ENCODE measurements around the gene APOBEC4. TPM values are rescaled to one million over a fixed set of nuclear protein-coding genes. Genes with fewer than 3 reads are reported as not detected.
A peak's percentile ranks its signal among the peaks of the same experiment; 100 is the strongest.

APOBEC4 gene
- total RNA-seq: not detected
- long read RNA-seq: 0 reads

- TF ChIP-seq CTCF (IDR thresholded peaks at IDR 0.05): no peak
- H3K4me1 ChIP-seq: peaks cover 28% of the 10 kb centered on the region
- peak; percentile 79 for ATAC-seq
- DNase-seq: no peak
- H3K4me3 ChIP-seq: no peak within 1 kb of the TSS
- intact Hi-C loops (cut with DNase I): loop anchor here (10.0 kb wide), 1 partner anchor 262 kb away; no protein-coding TSS in a partner anchor
- no peaks in the 10 kb centered on the region for H3K27me3 ChIP-seq
- H3K9me3 ChIP-seq: no peaks in the 10 kb centered on the region
- H3K36me3 ChIP-seq: no peaks in the 10 kb centered on the region
- peak within 1 kb of the TSS; percentile 77 for H3K27ac ChIP-seq
Observed at GRCh38 chr1:183652547-183653461, at the start of gene APOBEC4. APOBEC4 (minus strand) TSS chr1:183653316; CDS start chr1:183648781, 4,535 bp downstream.

DNA sequence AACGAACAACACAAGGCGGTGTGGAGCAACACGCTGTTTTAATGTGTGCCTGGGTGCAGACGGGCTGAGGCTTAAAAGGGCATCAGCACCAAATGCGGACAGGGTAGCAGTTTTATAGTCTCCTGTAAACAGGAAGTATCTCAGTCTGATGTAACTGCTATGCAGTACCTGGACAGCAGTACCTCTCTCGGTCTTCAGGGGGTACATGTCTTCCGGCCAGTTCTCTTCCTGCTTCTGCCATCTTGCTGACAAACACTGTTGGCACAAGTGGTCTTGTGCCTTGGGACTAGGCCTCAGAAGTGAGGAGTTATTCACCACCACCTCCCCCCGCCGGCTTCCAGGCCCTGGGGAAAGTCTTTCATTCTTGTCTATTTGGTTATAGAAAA is 49.7 kb upstream of the APOBEC4 start:
- Histone ChIP-seq H3K27ac (no peak overlapping the region), H3K27me3 (no peaks in the 10 kb centered on the region), H3K9me3 (no peaks in the 10 kb centered on the region), H3K4me1 (no peaks in the 10 kb centered on the region), H3K36me3 (no peaks in the 10 kb centered on the region), H3K4me3 (no peak overlapping the region)
- DNase-seq (no peak), ATAC-seq (no peak)
- intact Hi-C loops (cut with DNase I): no loop called here
- no peak for TF ChIP-seq CTCF (IDR thresholded peaks at IDR 0.05)

DNA sequence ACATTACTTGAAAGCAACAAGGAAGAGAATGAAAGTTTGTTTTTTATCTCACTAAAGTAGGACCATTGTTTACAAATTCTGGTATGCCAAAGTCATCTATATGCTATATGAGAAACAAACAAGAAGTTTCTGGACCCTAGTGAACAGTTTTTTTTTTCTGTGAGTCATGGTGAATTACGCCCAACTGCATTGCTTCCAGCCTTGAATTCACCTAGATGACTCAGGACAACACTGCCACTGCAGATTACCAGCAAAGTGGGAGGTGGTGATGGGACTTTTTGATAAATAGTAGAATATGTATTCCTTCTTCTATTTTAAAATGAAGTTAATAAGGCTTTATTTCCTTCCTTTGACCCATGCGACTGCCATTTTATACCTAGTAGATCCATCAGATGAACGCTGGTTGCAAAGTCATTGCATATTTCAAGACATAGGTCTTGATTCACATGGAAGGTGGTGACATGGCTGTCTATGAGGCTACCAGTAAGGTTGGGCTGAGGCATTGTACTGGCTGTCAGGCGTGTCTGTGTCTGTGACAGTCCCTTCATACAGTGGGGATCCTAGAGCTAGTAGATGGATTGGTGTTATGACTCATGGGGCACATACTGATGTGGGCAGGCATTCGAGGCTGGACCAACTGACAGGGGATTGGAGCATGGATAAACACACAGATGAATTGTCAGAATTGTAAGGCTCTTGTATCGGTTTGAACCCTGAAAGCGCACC is 49.1 kb upstream of the APOBEC4 start:
- Histone ChIP-seq H3K36me3 (no peaks in the 10 kb centered on the region), H3K27ac (no peak overlapping the region), H3K4me3 (no peak overlapping the region), H3K9me3 (no peaks in the 10 kb centered on the region), H3K27me3 (no peaks in the 10 kb centered on the region), H3K4me1 (no peaks in the 10 kb centered on the region)
- intact Hi-C loops (cut with DNase I): no loop called here
- DNase-seq: no peak
- no peak for ATAC-seq
- TF ChIP-seq CTCF (IDR thresholded peaks at IDR 0.05): no peak

- intact Hi-C loops (cut with DNase I): no loop called here
- TF ChIP-seq CTCF (IDR thresholded peaks at IDR 0.05): no peak
- no peak overlapping the region for H3K27ac ChIP-seq
- no peaks in the 10 kb centered on the region for H3K36me3 ChIP-seq
- no peak for DNase-seq
- no peaks in the 10 kb centered on the region for H3K9me3 ChIP-seq
- no peaks in the 10 kb centered on the region for H3K27me3 ChIP-seq
- H3K4me1 ChIP-seq: peaks cover 1% of the 10 kb centered on the region
- peak; percentile 88 for ATAC-seq
- H3K4me3 ChIP-seq: no peak overlapping the region
Observed at GRCh38 chr1:183699616-183700160, 46.6 kb upstream of the APOBEC4 start.

DNA sequence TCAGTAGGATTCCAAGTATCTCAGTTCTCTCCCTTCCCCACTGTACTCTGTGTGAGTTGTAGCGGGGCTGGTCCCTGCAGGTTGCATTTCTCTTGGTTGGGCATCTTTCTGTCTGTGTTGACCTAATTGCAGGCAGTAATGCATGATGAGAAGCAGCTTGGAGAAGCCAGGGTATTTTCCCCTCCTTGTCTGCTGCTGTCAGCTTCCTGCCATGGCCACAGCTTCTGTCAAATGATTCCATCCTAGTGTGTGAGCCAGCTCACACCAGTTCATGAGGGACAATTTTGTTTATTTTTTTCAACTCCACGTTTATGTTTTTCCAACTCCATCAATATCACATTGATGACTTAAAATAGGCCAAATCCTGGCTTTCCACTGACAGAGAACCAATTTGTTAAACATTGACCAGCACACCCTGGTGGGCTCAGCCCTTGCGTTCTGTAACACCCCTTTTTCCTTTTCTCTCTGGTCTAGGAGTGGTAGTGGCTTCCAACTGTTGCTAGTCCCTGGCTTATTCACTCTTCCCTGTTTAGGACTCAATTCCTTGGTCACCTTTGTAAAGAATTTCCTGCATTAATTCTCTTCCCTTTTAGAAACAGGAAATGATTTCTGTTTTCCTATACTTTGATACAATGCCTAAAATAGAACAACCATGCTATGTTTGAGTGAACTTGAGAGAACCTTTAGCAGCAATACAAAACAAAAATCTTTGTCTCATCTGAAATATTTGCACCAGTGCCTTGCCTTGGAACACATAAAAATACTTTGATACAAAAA is 44.9 kb upstream of the APOBEC4 start:
- no peak for TF ChIP-seq CTCF (IDR thresholded peaks at IDR 0.05)
- Histone ChIP-seq H3K9me3 (no peaks in the 10 kb centered on the region), H3K36me3 (no peaks in the 10 kb centered on the region), H3K27ac (no peak overlapping the region), H3K4me3 (no peak overlapping the region), H3K4me1 (peaks cover 9% of the 10 kb centered on the region), H3K27me3 (no peaks in the 10 kb centered on the region)
- DNase-seq (no peak), ATAC-seq (no peak)
- intact Hi-C loops (cut with DNase I): no loop called here
